Measurements from ENCODE around the gene UBE3B.
A peak's percentile ranks its signal among the peaks of the same experiment; 100 is the strongest.

- no peak for TF ChIP-seq CTCF (IDR thresholded peaks at IDR 0.05)
- peak; percentile 49 for TF ChIP-seq POLR2AphosphoS5 (IDR thresholded peaks at IDR 0.05)
- TF ChIP-seq POLR2A (IDR thresholded peaks at IDR 0.05) = no peak
These were observed 89.9 kb downstream of the UBE3B start for GRCh38 chr12:109567296-109567695.

Data from prostate gland (tissue), 2 donors.